Liver (tissue), 9 donors: ENCODE measurements around the gene CCNC. TPM values are rescaled to one million over a fixed set of nuclear protein-coding genes. Genes with fewer than 3 reads are reported as not detected.

Experiments used
- DNase-seq: peaks from one replicate; pipeline ENCODE4 v3.0.0-alpha.2; 2017; ENCODE audit warnings: low spot score
- H3K27ac ChIP-seq, 2 donors: one replicate each; pipeline ENCODE4 v1.7.0; 2013; ENCODE audit warnings: inconsistent platforms in 2 of 2, low read length in 2 of 2, control low read depth in 1 of 2, low read depth in 1 of 2, mild to moderate bottlenecking in 1 of 2
- H3K27me3 ChIP-seq, 4 donors: one replicate each; pipeline versions ENCODE4 v1.6.1 to v1.7.0; 2013; ENCODE audit warnings: low read length in 3 of 4, inconsistent platforms in 1 of 4, mild to moderate bottlenecking in 1 of 4, moderate library complexity in 1 of 4; ENCODE audit not compliant: control insufficient read depth in 4 of 4, insufficient read depth in 4 of 4
- H3K36me3 ChIP-seq, 4 donors: one replicate each; pipeline versions ENCODE4 v1.6.1 to v1.7.0; 2013; ENCODE audit warnings: low read length in 3 of 4, mild to moderate bottlenecking in 3 of 4, low read depth in 1 of 4, moderate library complexity in 1 of 4; ENCODE audit not compliant: control insufficient read depth in 4 of 4, insufficient read depth in 3 of 4
- H3K4me1 ChIP-seq, 4 donors: one replicate each; pipeline versions ENCODE4 v1.6.1 to v1.7.0; 2013; ENCODE audit warnings: low read length in 3 of 4, mild to moderate bottlenecking in 3 of 4, moderate library complexity in 1 of 4; ENCODE audit not compliant: control insufficient read depth in 4 of 4, insufficient read depth in 4 of 4
- H3K4me3 ChIP-seq, 3 donors: one replicate each; pipeline versions ENCODE4 v1.6.1 to v1.7.0; 2013; ENCODE audit warnings: low read length in 3 of 3, control low read depth in 1 of 3, low read depth in 1 of 3, mild to moderate bottlenecking in 1 of 3
- H3K9ac ChIP-seq, 2 donors: one replicate each; pipeline ENCODE4 v1.7.0; 2013; ENCODE audit warnings: low read length in 2 of 2, mild to moderate bottlenecking in 2 of 2, moderate library complexity in 2 of 2, control low read depth in 1 of 2, low read depth in 1 of 2
- H3K9me3 ChIP-seq, 4 donors: one replicate each; pipeline versions ENCODE4 v1.6.1 to v1.7.0; 2013; ENCODE audit warnings: low read length in 3 of 4; ENCODE audit not compliant: control insufficient read depth in 4 of 4
- EGR1 ChIP-seq, 2 donors: IDR thresholded peaks; 2 replicates each; pipeline ENCODE4 v1.6.1; 2016 to 2018; ENCODE audit warnings: antibody characterized with exemption in 2 of 2, low read depth in 2 of 2
- FOXA1 ChIP-seq: IDR thresholded peaks from 2 replicates; pipeline ENCODE4 v1.6.1; 2016; ENCODE audit warnings: antibody characterized with exemption
- FOXA2 ChIP-seq: IDR thresholded peaks from 2 replicates; pipeline ENCODE4 v1.6.1; 2016; ENCODE audit warnings: antibody characterized with exemption
- GABPA ChIP-seq, 2 donors: IDR thresholded peaks in 1 of 2; conservative IDR thresholded peaks in 1 of 2; 2 replicates each; pipeline ENCODE4 v1.6.1; 2016; ENCODE audit warnings: antibody characterized with exemption in 2 of 2, mild to moderate bottlenecking in 1 of 2, moderate library complexity in 1 of 2
- HNF4G ChIP-seq: IDR thresholded peaks from 2 replicates; pipeline ENCODE4 v1.6.1; 2016; ENCODE audit warnings: antibody characterized with exemption
- NR2F2 ChIP-seq: IDR thresholded peaks from 2 replicates; pipeline ENCODE4 v1.6.1; 2016; ENCODE audit warnings: antibody characterized with exemption
- RXRA ChIP-seq, 2 donors: IDR thresholded peaks; 2 replicates each; pipeline ENCODE4 v1.6.1; 2017 to 2018; ENCODE audit warnings: antibody characterized with exemption in 2 of 2, mild to moderate bottlenecking in 1 of 2
- SP1 ChIP-seq: IDR thresholded peaks from 2 replicates; pipeline ENCODE4 v1.6.1; 2018; ENCODE audit warnings: antibody characterized with exemption, mild to moderate bottlenecking
- TAF1 ChIP-seq: conservative IDR thresholded peaks from 2 replicates; pipeline ENCODE4 v1.6.1; 2016; ENCODE audit warnings: antibody characterized with exemption, mild to moderate bottlenecking
- YY1 ChIP-seq: IDR thresholded peaks from 2 replicates; pipeline ENCODE4 v1.6.1; 2016; ENCODE audit warnings: antibody characterized with exemption, mild to moderate bottlenecking
- WGBS: extraction: QIAGEN DNeasy Blood & Tissue Kit; methylation state at CpG from one replicate; pipeline ENCODE4 v1.1.7; 2013; 5-methylcytosine and 5-hydroxymethylcytosine counted together
- polyA plus RNA-seq, 2 donors: library from polyadenylated mRNA; stranded (reverse) in 1 of 2; unstranded in 1 of 2; fragments of 200-250 nt in 1 of 2; fragments of >200 nt in 1 of 2; fragmentation: Nextera tagmentation in 1 of 2; extraction: Ambion mirVana in 1 of 2; gene quantifications; one replicate each; pipeline versions ENCODE4 v1.2.1 to v1.2.3, GENCODE V29; 2013 to 2015
- total RNA-seq, 2 donors: library from RNA; depleted of rRNA; stranded (reverse); fragments of >200 nt; gene quantifications; one replicate each; pipeline ENCODE4 v1.2.3, GENCODE V29; 2014
- TF ChIP-seq, protein P1 (sequence below): IDR thresholded peaks from 2 replicates; pipeline ENCODE4 v1.6.1; 2016; ENCODE audit warnings: antibody characterized with exemption, mild to moderate bottlenecking
- TF ChIP-seq, protein P2 (sequence below): IDR thresholded peaks from 2 replicates; pipeline ENCODE4 v1.6.1; 2016; ENCODE audit warnings: antibody characterized with exemption
- TF ChIP-seq, protein P3 (sequence below): IDR thresholded peaks from 2 replicates; pipeline ENCODE4 v1.6.1; 2016; ENCODE audit warnings: antibody characterized with exemption
- TF ChIP-seq, protein P4 (sequence below): IDR thresholded peaks from 2 replicates; pipeline ENCODE4 v1.6.1; 2016; ENCODE audit warnings: antibody characterized with exemption
- TF ChIP-seq, protein P5 (sequence below): fragments of 150-350 bp; IDR thresholded peaks from 2 replicates; pipeline ENCODE4 v1.5.1; 2017; ENCODE audit warnings: improper control_type of control experiment, low read depth, low read length; ENCODE audit not compliant: missing input control
- donor health status: healthy.
- donor health status: healthy.
- donor health status: healthy.
- donor health status: healthy.
- donor health status: healthy.

Gene CCNC
- total and polyA plus RNA-seq, 4 donors, result 32.9 to 80.7 (median 47.8) TPM

DNA sequence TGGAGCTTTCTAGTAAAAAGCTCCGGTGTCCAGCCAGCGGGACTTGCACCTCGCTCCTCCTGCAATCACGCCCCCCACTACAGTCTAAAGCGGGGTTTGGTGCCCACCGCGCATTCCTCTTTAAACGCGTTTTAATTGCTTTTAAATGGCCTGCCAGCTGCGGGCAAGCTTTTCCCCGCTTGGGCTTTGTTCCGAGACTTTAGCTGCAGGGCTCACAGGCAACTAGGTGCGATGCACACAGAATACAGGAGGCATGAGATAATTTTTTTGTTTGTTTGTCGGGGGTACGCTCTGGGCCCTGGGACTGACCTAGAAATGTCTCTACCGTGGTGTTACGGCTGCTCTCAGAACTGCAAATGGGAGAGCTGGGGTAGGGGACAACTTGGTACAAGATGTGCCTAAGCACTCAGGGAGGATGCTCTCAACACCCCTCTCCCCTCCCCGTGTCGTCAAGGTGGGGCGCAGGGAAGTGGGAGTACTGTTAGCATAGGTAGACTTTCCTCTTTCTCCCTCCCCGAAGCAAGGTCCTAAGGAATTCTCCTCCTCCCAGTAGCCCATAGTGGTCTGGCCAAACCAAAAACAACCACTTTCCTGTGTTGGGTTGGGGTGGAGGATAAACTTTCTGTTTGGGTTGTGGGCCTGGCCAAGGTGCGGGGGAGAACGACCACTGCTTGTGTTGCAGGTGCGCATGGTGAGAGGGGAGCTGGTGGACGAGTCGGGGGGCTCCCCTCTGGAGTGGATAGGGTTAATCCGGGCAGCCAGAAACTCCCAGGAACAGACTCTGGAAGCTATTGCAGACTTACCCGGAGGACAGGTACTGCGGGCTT lies 39.8 kb upstream of the CCNC start:
- no peak for DNase-seq
- no peak overlapping the region for H3K27ac ChIP-seq
- TF ChIP-seq FOXA2 (no peak), EGR1 (IDR thresholded peaks at IDR 0.05; ENCODE audit: low read depth in 2 of 2) (no peak), RXRA (IDR thresholded peaks at IDR 0.05) (no peak)
- TF ChIP-seq, protein P1, sequence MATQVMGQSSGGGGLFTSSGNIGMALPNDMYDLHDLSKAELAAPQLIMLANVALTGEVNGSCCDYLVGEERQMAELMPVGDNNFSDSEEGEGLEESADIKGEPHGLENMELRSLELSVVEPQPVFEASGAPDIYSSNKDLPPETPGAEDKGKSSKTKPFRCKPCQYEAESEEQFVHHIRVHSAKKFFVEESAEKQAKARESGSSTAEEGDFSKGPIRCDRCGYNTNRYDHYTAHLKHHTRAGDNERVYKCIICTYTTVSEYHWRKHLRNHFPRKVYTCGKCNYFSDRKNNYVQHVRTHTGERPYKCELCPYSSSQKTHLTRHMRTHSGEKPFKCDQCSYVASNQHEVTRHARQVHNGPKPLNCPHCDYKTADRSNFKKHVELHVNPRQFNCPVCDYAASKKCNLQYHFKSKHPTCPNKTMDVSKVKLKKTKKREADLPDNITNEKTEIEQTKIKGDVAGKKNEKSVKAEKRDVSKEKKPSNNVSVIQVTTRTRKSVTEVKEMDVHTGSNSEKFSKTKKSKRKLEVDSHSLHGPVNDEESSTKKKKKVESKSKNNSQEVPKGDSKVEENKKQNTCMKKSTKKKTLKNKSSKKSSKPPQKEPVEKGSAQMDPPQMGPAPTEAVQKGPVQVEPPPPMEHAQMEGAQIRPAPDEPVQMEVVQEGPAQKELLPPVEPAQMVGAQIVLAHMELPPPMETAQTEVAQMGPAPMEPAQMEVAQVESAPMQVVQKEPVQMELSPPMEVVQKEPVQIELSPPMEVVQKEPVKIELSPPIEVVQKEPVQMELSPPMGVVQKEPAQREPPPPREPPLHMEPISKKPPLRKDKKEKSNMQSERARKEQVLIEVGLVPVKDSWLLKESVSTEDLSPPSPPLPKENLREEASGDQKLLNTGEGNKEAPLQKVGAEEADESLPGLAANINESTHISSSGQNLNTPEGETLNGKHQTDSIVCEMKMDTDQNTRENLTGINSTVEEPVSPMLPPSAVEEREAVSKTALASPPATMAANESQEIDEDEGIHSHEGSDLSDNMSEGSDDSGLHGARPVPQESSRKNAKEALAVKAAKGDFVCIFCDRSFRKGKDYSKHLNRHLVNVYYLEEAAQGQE, result no peak
- TF ChIP-seq, protein P2, sequence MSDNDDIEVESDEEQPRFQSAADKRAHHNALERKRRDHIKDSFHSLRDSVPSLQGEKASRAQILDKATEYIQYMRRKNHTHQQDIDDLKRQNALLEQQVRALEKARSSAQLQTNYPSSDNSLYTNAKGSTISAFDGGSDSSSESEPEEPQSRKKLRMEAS, result no peak
- H3K36me3 ChIP-seq, result no peaks in the 10 kb centered on the region
- no peaks in the 10 kb centered on the region for H3K9me3 ChIP-seq
- 5% methylated on average over 29 of the region's 29 CpGs for WGBS
- H3K4me3 ChIP-seq, result no peak overlapping the region
- peaks cover 20 to 50% (median 34%) of the 10 kb centered on the region in 4 donors for H3K27me3 ChIP-seq
- H3K9ac ChIP-seq, result no peak overlapping the region
- peaks cover 8 to 26% (median 16%) of the 10 kb centered on the region in 4 donors for H3K4me1 ChIP-seq

DNA sequence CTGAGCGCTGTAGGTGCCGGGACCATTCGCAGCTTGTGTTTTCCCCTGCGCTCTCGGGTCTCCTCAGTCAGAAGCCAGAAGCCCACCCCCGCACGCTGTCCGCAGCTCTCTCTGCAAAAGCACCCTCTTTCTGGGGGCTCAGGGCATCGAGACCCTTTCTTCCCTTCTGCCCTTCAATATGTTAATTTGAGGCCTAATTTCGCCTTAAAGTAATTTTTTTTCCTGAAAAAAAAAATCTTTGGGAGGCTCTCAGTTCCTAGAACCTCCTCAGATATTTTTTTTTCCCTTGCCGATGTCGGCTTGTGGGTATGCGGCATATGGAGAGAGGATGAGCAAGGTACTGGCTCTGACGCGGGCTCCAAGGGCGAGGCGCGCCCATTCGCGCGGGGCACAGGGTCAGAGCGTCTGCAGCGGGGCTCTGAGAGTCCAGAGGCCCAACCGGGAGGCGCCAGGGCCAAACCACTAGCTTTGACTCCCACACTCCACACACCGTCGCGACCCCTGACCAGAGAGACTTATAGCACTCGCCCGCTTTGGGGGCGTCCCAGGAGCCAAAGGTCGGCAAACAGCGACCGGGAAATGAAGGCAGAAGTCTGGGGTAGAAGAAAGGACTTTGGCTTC lies 39.1 kb upstream of the CCNC start:
- no peak for DNase-seq
- no peaks in the 10 kb centered on the region for H3K36me3 ChIP-seq
- no peak for TF ChIP-seq GABPA (IDR thresholded peaks at IDR 0.05 in 1 of 2, conservative IDR thresholded peaks at IDR 0.05 in 1 of 2)
- TF ChIP-seq, protein P3, sequence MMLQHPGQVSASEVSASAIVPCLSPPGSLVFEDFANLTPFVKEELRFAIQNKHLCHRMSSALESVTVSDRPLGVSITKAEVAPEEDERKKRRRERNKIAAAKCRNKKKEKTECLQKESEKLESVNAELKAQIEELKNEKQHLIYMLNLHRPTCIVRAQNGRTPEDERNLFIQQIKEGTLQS, result no peak
- TF ChIP-seq FOXA2, result no peak
- TF ChIP-seq TAF1, result no peak
- TF ChIP-seq NR2F2, result no peak
- no peak for TF ChIP-seq SP1
- TF ChIP-seq EGR1 (IDR thresholded peaks at IDR 0.05; ENCODE audit: low read depth in 2 of 2), result no peak
- TF ChIP-seq, protein P4, sequence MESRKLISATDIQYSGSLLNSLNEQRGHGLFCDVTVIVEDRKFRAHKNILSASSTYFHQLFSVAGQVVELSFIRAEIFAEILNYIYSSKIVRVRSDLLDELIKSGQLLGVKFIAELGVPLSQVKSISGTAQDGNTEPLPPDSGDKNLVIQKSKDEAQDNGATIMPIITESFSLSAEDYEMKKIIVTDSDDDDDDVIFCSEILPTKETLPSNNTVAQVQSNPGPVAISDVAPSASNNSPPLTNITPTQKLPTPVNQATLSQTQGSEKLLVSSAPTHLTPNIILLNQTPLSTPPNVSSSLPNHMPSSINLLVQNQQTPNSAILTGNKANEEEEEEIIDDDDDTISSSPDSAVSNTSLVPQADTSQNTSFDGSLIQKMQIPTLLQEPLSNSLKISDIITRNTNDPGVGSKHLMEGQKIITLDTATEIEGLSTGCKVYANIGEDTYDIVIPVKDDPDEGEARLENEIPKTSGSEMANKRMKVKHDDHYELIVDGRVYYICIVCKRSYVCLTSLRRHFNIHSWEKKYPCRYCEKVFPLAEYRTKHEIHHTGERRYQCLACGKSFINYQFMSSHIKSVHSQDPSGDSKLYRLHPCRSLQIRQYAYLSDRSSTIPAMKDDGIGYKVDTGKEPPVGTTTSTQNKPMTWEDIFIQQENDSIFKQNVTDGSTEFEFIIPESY, result no peak
- TF ChIP-seq HNF4G, result no peak
- no peak for TF ChIP-seq FOXA1
- TF ChIP-seq YY1, result no peak
- TF ChIP-seq, protein P5, sequence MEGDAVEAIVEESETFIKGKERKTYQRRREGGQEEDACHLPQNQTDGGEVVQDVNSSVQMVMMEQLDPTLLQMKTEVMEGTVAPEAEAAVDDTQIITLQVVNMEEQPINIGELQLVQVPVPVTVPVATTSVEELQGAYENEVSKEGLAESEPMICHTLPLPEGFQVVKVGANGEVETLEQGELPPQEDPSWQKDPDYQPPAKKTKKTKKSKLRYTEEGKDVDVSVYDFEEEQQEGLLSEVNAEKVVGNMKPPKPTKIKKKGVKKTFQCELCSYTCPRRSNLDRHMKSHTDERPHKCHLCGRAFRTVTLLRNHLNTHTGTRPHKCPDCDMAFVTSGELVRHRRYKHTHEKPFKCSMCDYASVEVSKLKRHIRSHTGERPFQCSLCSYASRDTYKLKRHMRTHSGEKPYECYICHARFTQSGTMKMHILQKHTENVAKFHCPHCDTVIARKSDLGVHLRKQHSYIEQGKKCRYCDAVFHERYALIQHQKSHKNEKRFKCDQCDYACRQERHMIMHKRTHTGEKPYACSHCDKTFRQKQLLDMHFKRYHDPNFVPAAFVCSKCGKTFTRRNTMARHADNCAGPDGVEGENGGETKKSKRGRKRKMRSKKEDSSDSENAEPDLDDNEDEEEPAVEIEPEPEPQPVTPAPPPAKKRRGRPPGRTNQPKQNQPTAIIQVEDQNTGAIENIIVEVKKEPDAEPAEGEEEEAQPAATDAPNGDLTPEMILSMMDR, result no peak

More for the DNA sequence above, 39.1 kb upstream of the CCNC start:
- H3K4me1 ChIP-seq, result peaks cover 9 to 26% (median 17%) of the 10 kb centered on the region in 4 donors
- H3K9ac ChIP-seq, result no peak overlapping the region
- no peak overlapping the region for H3K4me3 ChIP-seq
- H3K27ac ChIP-seq, result no peak overlapping the region
- 6% methylated on average over 34 of the region's 34 CpGs for WGBS
- no peaks in the 10 kb centered on the region for H3K9me3 ChIP-seq
- H3K27me3 ChIP-seq, result peaks cover 20 to 48% (median 33%) of the 10 kb centered on the region in 4 donors
